ENCODE measurements around the gene SKP2. TPM values are rescaled to one million over a fixed set of nuclear protein-coding genes. Genes with fewer than 3 reads are reported as not detected.
"Not testable (repeated sequence)": the region's sequence is repeated elsewhere in the genome, so short reads cannot be mapped to it uniquely, and the experiment has no call there.

The SKP2 gene
- total RNA-seq, 2 donors from 2014 or later: 10.4 to 10.8 TPM

- no peaks in the 10 kb centered on the region for H3K4me1 Mint-ChIP-seq
- H3K27ac Mint-ChIP-seq: no peak overlapping the region
- H3K36me3 Mint-ChIP-seq (ENCODE audit: low read depth): peaks cover 3% of the 10 kb centered on the region
- DNase-seq: no peak
- no peak for ATAC-seq
- no peak overlapping the region for H3K4me3 Mint-ChIP-seq
- no peaks in the 10 kb centered on the region for H3K9me3 ChIP-seq (ENCODE audit: control insufficient read depth, low read length, poor library complexity, severe bottlenecking)
- H3K27me3 Mint-ChIP-seq: no peaks in the 10 kb centered on the region
Observed at GRCh38 chr5:36193746-36194145, 41.8 kb downstream of the SKP2 start.

GRCh38 chr5:36198281-36198680 lies 46.4 kb downstream of the SKP2 start:
- H3K36me3 Mint-ChIP-seq (ENCODE audit: low read depth): peaks cover 3% of the 10 kb centered on the region
- H3K4me3 Mint-ChIP-seq: no peak overlapping the region
- ATAC-seq (no peak), DNase-seq (no peak)
- peaks cover 1% of the 10 kb centered on the region for H3K4me1 Mint-ChIP-seq
- no peak overlapping the region for H3K27ac Mint-ChIP-seq
- H3K27me3 Mint-ChIP-seq: no peaks in the 10 kb centered on the region
- H3K9me3 ChIP-seq (ENCODE audit: control insufficient read depth, low read length, poor library complexity, severe bottlenecking): no peaks in the 10 kb centered on the region

GRCh38 chr5:36198783-36199182 lies 46.9 kb downstream of the SKP2 start:
- H3K36me3 Mint-ChIP-seq (ENCODE audit: low read depth); H3K27ac Mint-ChIP-seq; H3K9me3 ChIP-seq (ENCODE audit: control insufficient read depth, low read length, poor library complexity, severe bottlenecking); DNase-seq; H3K27me3 Mint-ChIP-seq; H3K4me3 Mint-ChIP-seq; H3K4me1 Mint-ChIP-seq; ATAC-seq: not testable (repeated sequence)

- peaks cover 3% of the 10 kb centered on the region for H3K36me3 Mint-ChIP-seq (ENCODE audit: low read depth)
- H3K4me1 Mint-ChIP-seq: peaks cover 3% of the 10 kb centered on the region
- H3K9me3 ChIP-seq (ENCODE audit: control insufficient read depth, low read length, poor library complexity, severe bottlenecking): no peaks in the 10 kb centered on the region
- no peak for DNase-seq
- no peak overlapping the region for H3K27ac Mint-ChIP-seq
- no peaks in the 10 kb centered on the region for H3K27me3 Mint-ChIP-seq
- H3K4me3 Mint-ChIP-seq: no peak overlapping the region
- no peak for ATAC-seq
Observed at GRCh38 chr5:36199620-36200019, 47.7 kb downstream of the SKP2 start.

- no peak for DNase-seq
- H3K4me3 Mint-ChIP-seq: no peak overlapping the region
- H3K27ac Mint-ChIP-seq: no peak overlapping the region
- peaks cover 5% of the 10 kb centered on the region for H3K4me1 Mint-ChIP-seq
- H3K9me3 ChIP-seq (ENCODE audit: control insufficient read depth, low read length, poor library complexity, severe bottlenecking): no peaks in the 10 kb centered on the region
- no peaks in the 10 kb centered on the region for H3K27me3 Mint-ChIP-seq
- no peak for ATAC-seq
- peaks cover 7% of the 10 kb centered on the region for H3K36me3 Mint-ChIP-seq (ENCODE audit: low read depth)
Observed at GRCh38 chr5:36200513-36200912, 48.6 kb downstream of the SKP2 start.

GRCh38 chr5:36202521-36202961 lies 50.6 kb downstream of the SKP2 start:
- H3K36me3 Mint-ChIP-seq (ENCODE audit: low read depth): peaks cover 8% of the 10 kb centered on the region
- H3K4me3 Mint-ChIP-seq: no peak overlapping the region
- H3K27me3 Mint-ChIP-seq: no peaks in the 10 kb centered on the region
- DNase-seq (no peak), ATAC-seq (no peak)
- no peaks in the 10 kb centered on the region for H3K9me3 ChIP-seq (ENCODE audit: control insufficient read depth, low read length, poor library complexity, severe bottlenecking)
- H3K4me1 Mint-ChIP-seq: peaks cover 5% of the 10 kb centered on the region
- no peak overlapping the region for H3K27ac Mint-ChIP-seq

GRCh38 chr5:36205329-36205728 lies 53.4 kb downstream of the SKP2 start:
- no peak for ATAC-seq
- H3K27ac Mint-ChIP-seq: no peak overlapping the region
- no peaks in the 10 kb centered on the region for H3K9me3 ChIP-seq (ENCODE audit: control insufficient read depth, low read length, poor library complexity, severe bottlenecking)
- no peaks in the 10 kb centered on the region for H3K27me3 Mint-ChIP-seq
- DNase-seq: no peak
- H3K4me3 Mint-ChIP-seq: no peak overlapping the region
- peaks cover 8% of the 10 kb centered on the region for H3K36me3 Mint-ChIP-seq (ENCODE audit: low read depth)
- H3K4me1 Mint-ChIP-seq: peaks cover 5% of the 10 kb centered on the region

- DNase-seq (no peak), ATAC-seq (no peak)
- H3K9me3 ChIP-seq (ENCODE audit: control insufficient read depth, low read length, poor library complexity, severe bottlenecking): no peaks in the 10 kb centered on the region
- peaks cover 8% of the 10 kb centered on the region for H3K36me3 Mint-ChIP-seq (ENCODE audit: low read depth)
- no peak overlapping the region for H3K4me3 Mint-ChIP-seq
- H3K27ac Mint-ChIP-seq: no peak overlapping the region
- peaks cover 5% of the 10 kb centered on the region for H3K4me1 Mint-ChIP-seq
- no peaks in the 10 kb centered on the region for H3K27me3 Mint-ChIP-seq
Observed at GRCh38 chr5:36206913-36207312, 55.0 kb downstream of the SKP2 start.

- Mint-ChIP-seq H3K27ac (no peak overlapping the region), H3K4me1 (peaks cover 2% of the 10 kb centered on the region), H3K27me3 (no peaks in the 10 kb centered on the region), H3K4me3 (no peak overlapping the region), H3K36me3 (ENCODE audit: low read depth) (peaks cover 12% of the 10 kb centered on the region)
- DNase-seq (no peak), ATAC-seq (no peak)
- H3K9me3 ChIP-seq (ENCODE audit: control insufficient read depth, low read length, poor library complexity, severe bottlenecking): no peaks in the 10 kb centered on the region
Observed at GRCh38 chr5:36208786-36209185, 56.9 kb downstream of the SKP2 start.

- Mint-ChIP-seq H3K4me3 (no peak overlapping the region), H3K27ac (no peak overlapping the region), H3K27me3 (no peaks in the 10 kb centered on the region), H3K36me3 (ENCODE audit: low read depth) (peaks cover 12% of the 10 kb centered on the region), H3K4me1 (peaks cover 2% of the 10 kb centered on the region)
- DNase-seq (no peak), ATAC-seq (no peak)
- H3K9me3 ChIP-seq (ENCODE audit: control insufficient read depth, low read length, poor library complexity, severe bottlenecking): no peaks in the 10 kb centered on the region
Observed at GRCh38 chr5:36209664-36210063, 57.8 kb downstream of the SKP2 start.

- no peak overlapping the region for H3K27ac Mint-ChIP-seq
- H3K4me1 Mint-ChIP-seq: no peaks in the 10 kb centered on the region
- H3K9me3 ChIP-seq (ENCODE audit: control insufficient read depth, low read length, poor library complexity, severe bottlenecking): no peaks in the 10 kb centered on the region
- ATAC-seq: no peak
- DNase-seq: no peak
- no peaks in the 10 kb centered on the region for H3K27me3 Mint-ChIP-seq
- H3K4me3 Mint-ChIP-seq: no peak overlapping the region
- peaks cover 8% of the 10 kb centered on the region for H3K36me3 Mint-ChIP-seq (ENCODE audit: low read depth)
Observed at GRCh38 chr5:36214436-36214835, 62.5 kb downstream of the SKP2 start.

- Mint-ChIP-seq H3K36me3 (ENCODE audit: low read depth) (peaks cover 10% of the 10 kb centered on the region), H3K4me1 (no peaks in the 10 kb centered on the region), H3K4me3 (no peak overlapping the region), H3K27ac (no peak overlapping the region), H3K27me3 (no peaks in the 10 kb centered on the region)
- DNase-seq (no peak), ATAC-seq (no peak)
- no peaks in the 10 kb centered on the region for H3K9me3 ChIP-seq (ENCODE audit: control insufficient read depth, low read length, poor library complexity, severe bottlenecking)
Observed at GRCh38 chr5:36215910-36216309, 64.0 kb downstream of the SKP2 start.

- H3K36me3 Mint-ChIP-seq (ENCODE audit: low read depth): peaks cover 11% of the 10 kb centered on the region
- DNase-seq: no peak
Observed at GRCh38 chr5:36217567-36217966, 65.7 kb downstream of the SKP2 start.

GRCh38 chr5:36217988-36218387 lies 66.1 kb downstream of the SKP2 start:
- Mint-ChIP-seq H3K4me1 (no peaks in the 10 kb centered on the region), H3K27ac (no peak overlapping the region), H3K27me3 (no peaks in the 10 kb centered on the region), H3K36me3 (ENCODE audit: low read depth) (peaks cover 9% of the 10 kb centered on the region), H3K4me3 (no peak overlapping the region)
- no peaks in the 10 kb centered on the region for H3K9me3 ChIP-seq (ENCODE audit: control insufficient read depth, low read length, poor library complexity, severe bottlenecking)
- no peak for DNase-seq
- ATAC-seq: no peak

More at GRCh38 chr5:36217567-36217966, 65.7 kb downstream of the SKP2 start:
- Mint-ChIP-seq H3K4me3 (no peak overlapping the region), H3K27me3 (no peaks in the 10 kb centered on the region), H3K4me1 (no peaks in the 10 kb centered on the region), H3K27ac (no peak overlapping the region)
- no peaks in the 10 kb centered on the region for H3K9me3 ChIP-seq (ENCODE audit: control insufficient read depth, low read length, poor library complexity, severe bottlenecking)
- no peak for ATAC-seq

All from T-helper 17 cell (primary cell).